SK-N-MC (cell line): ENCODE data around the gene BGLAP.

Experiments
- EZH2 ChIP-seq: fragments of 200-600 bp; sonication (generic); IDR thresholded peaks from one replicate; pipeline ENCODE4 v1.6.1; 2017; ENCODE audit warnings: antibody characterized with exemption
- POLR2AphosphoS5 ChIP-seq: IDR thresholded peaks from 2 replicates; pipeline ENCODE4 v1.6.1; 2012; ENCODE audit warnings: mild to moderate bottlenecking, low read depth, low read length, borderline replicate concordance

GRCh38 chr1:156195853-156196252, 46.1 kb upstream of the BGLAP start:
- TF ChIP-seq EZH2: no peak
- TF ChIP-seq POLR2AphosphoS5: no peak
